GM12865 (cell line): Measurements from ENCODE around the gene SLN.
A peak's percentile ranks its signal among the peaks of the same experiment; 100 is the strongest.

Source experiments
- DNase-seq: peaks from one replicate; pipeline ENCODE4 v3.0.0; 2010; ENCODE audit warnings: low read depth
- H3K4me3 ChIP-seq: 2 replicates; pipeline ENCODE4 v1.5.1; 2011; ENCODE audit warnings: mild to moderate bottlenecking, low read depth, low read length, control low read depth
- CTCF ChIP-seq: IDR thresholded peaks from 2 replicates; pipeline ENCODE4 v1.5.1; 2011; ENCODE audit warnings: low read length, control low read depth, low read depth, inconsistent platforms; ENCODE audit not compliant: insufficient read depth; ENCODE audit errors: missing control alignments

The SLN gene

GRCh38 chr11:107688322-107688918, 23.4 kb downstream of the SLN start:
- TF ChIP-seq CTCF = no peak
- no peak overlapping the region for H3K4me3 ChIP-seq
- DNase-seq = no peak

- peak; percentile 34 for TF ChIP-seq CTCF
- DNase-seq = no peak
- H3K4me3 ChIP-seq = no peak overlapping the region
Measured at GRCh38 chr11:107683807-107684206, 28.0 kb downstream of the SLN start.

GRCh38 chr11:107683061-107683460, 28.8 kb downstream of the SLN start:
- no peak overlapping the region for H3K4me3 ChIP-seq
- no peak for DNase-seq
- TF ChIP-seq CTCF = no peak

- H3K4me3 ChIP-seq = no peak overlapping the region
- no peak for TF ChIP-seq CTCF
- no peak for DNase-seq
Measured at GRCh38 chr11:107682572-107682971, 29.3 kb downstream of the SLN start.

- no peak overlapping the region for H3K4me3 ChIP-seq
- DNase-seq = no peak
- no peak for TF ChIP-seq CTCF
Measured at GRCh38 chr11:107682171-107682570, 29.7 kb downstream of the SLN start.

GRCh38 chr11:107679255-107680024, 32.4 kb downstream of the SLN start:
- no peak for TF ChIP-seq CTCF
- DNase-seq = no peak
- H3K4me3 ChIP-seq = no peak overlapping the region

GRCh38 chr11:107678632-107678971, 33.3 kb downstream of the SLN start:
- H3K4me3 ChIP-seq = no peak overlapping the region
- TF ChIP-seq CTCF = no peak
- no peak for DNase-seq
